Endothelial cell of hepatic sinusoid (primary cell): ENCODE results near the gene C5orf15.

Experiments
- in situ Hi-C: cut with HindIII; loops from 2 replicates; pipeline ENCODE4 v1.10.0; 2017; ENCODE audit warnings: low sequenced_read_pairs

Gene C5orf15

GRCh38 chr5:133968204-133968980, at the start of gene C5orf15:
TSS of gene C5orf15 (minus strand) at chr5:133968625. CDS start at chr5:133968584, 41 bp downstream.
- in situ Hi-C loops = no loop called here

- in situ Hi-C loops = no loop called here
Measured at GRCh38 chr5:134008266-134008749, 39.9 kb upstream of the C5orf15 start.

GRCh38 chr5:134007581-134008265, 39.3 kb upstream of the C5orf15 start:
- in situ Hi-C loops = no loop called here

- in situ Hi-C loops = no loop called here
Measured at GRCh38 chr5:134006115-134006514, 37.7 kb upstream of the C5orf15 start.

- in situ Hi-C loops = no loop called here
Measured at GRCh38 chr5:134005417-134006061, 37.1 kb upstream of the C5orf15 start.

- in situ Hi-C loops = no loop called here
Measured at GRCh38 chr5:134004626-134005416, 36.4 kb upstream of the C5orf15 start, which contains the start of gene VDAC1. TSS of gene VDAC1 (minus strand) at chr5:134004975. CDS start at chr5:133993012, 11,963 bp downstream.

GRCh38 chr5:134003817-134004625, 35.6 kb upstream of the C5orf15 start:
- in situ Hi-C loops = no loop called here

GRCh38 chr5:134003064-134003816, 34.8 kb upstream of the C5orf15 start:
- in situ Hi-C loops = no loop called here

GRCh38 chr5:134001938-134002731, 33.7 kb upstream of the C5orf15 start:
- in situ Hi-C loops = no loop called here

- in situ Hi-C loops = no loop called here
Measured at GRCh38 chr5:134000696-134001453, 32.5 kb upstream of the C5orf15 start.

GRCh38 chr5:134000091-134000511, 31.7 kb upstream of the C5orf15 start:
- in situ Hi-C loops = no loop called here

GRCh38 chr5:133998807-133999206, 30.4 kb upstream of the C5orf15 start:
- in situ Hi-C loops = no loop called here

GRCh38 chr5:133998042-133998441, 29.6 kb upstream of the C5orf15 start:
- in situ Hi-C loops = no loop called here

- in situ Hi-C loops = no loop called here
Measured at GRCh38 chr5:133996683-133997252, 28.3 kb upstream of the C5orf15 start.

- in situ Hi-C loops = no loop called here
Measured at GRCh38 chr5:133995883-133996563, 27.6 kb upstream of the C5orf15 start.

GRCh38 chr5:133995341-133995740, 26.9 kb upstream of the C5orf15 start:
- in situ Hi-C loops = no loop called here

- in situ Hi-C loops = no loop called here
Measured at GRCh38 chr5:133994990-133995333, 26.5 kb upstream of the C5orf15 start.
